Vagina (tissue), 2 donors: ENCODE data around the gene TBC1D25. TPM values are rescaled to one million over a fixed set of nuclear protein-coding genes. Genes with fewer than 3 reads are reported as not detected.
A peak's percentile ranks its signal among the peaks of the same experiment; 100 is the strongest.
"Not testable (repeated sequence)": the region's sequence is repeated elsewhere in the genome, so short reads cannot be mapped to it uniquely, and the experiment has no call there.

Experiments
- DNase-seq, 2 donors: peaks; one replicate each; pipeline ENCODE4 v3.0.0-alpha.2; 2017; ENCODE audit errors: extremely low spot score in 2 of 2
- H3K27ac ChIP-seq: fragments of 200-600 bp; sonication (generic); one replicate; pipeline ENCODE4 v1.5.1; 2019
- H3K27me3 ChIP-seq: fragments of 200-600 bp; sonication (generic); one replicate; pipeline ENCODE4 v1.5.1; 2019
- H3K36me3 ChIP-seq, 2 donors: fragments of 200-600 bp; sonication (generic); one replicate each; pipeline ENCODE4 v1.5.1; 2017 to 2019
- H3K4me1 ChIP-seq: fragments of 200-600 bp; sonication (generic); one replicate; pipeline ENCODE4 v1.5.1; 2019
- H3K4me3 ChIP-seq, 2 donors: fragments of 200-600 bp; sonication (generic); 1 replicate in 1 of 2; 2 replicates in 1 of 2; pipeline ENCODE4 v1.5.1; 2016 to 2019
- H3K9me3 ChIP-seq: fragments of 200-600 bp; sonication (generic); one replicate; pipeline ENCODE4 v1.5.1; 2019
- POLR2A ChIP-seq, 2 donors: fragments of 450-650 bp; IDR thresholded peaks; one replicate each; pipeline ENCODE4 v1.6.1; 2017; ENCODE audit warnings: antibody characterized with exemption in 2 of 2, mild to moderate bottlenecking in 2 of 2, moderate library complexity in 2 of 2
- POLR2AphosphoS5 ChIP-seq, 2 donors: sonication (generic); formaldehyde crosslinking; IDR thresholded peaks; one replicate each; pipeline ENCODE4 v1.9.0; 2017; ENCODE audit warnings: antibody characterized with exemption in 2 of 2, mild to moderate bottlenecking in 2 of 2, low read depth in 1 of 2; ENCODE audit not compliant: insufficient read depth in 1 of 2
- intact Hi-C: fragments of 100-400 bp; cut with DNase I; formaldehyde crosslinking; loops from one replicate; pipeline ENCODE4 v1.15.1; 2023
- total RNA-seq: library from RNA; depleted of rRNA; stranded (reverse); fragments of >200 nt; gene quantifications from one replicate; pipeline ENCODE4 v1.2.3, GENCODE V29; 2016
- TF ChIP-seq, protein P1 (sequence below), 3 experiments: fragments of 450-650 bp in 2 of 3; fragments of 200-600 bp in 1 of 3; sonication (generic) in 1 of 3; IDR thresholded peaks; one replicate each; pipeline ENCODE4 v1.5.1; 2017 to 2019; ENCODE audit warnings: antibody characterized with exemption in 3 of 3, mild to moderate bottlenecking in 2 of 3, moderate library complexity in 2 of 3

Gene TBC1D25
- total RNA-seq, 1 donor from 2014 or later, result 13.8 TPM

DNA sequence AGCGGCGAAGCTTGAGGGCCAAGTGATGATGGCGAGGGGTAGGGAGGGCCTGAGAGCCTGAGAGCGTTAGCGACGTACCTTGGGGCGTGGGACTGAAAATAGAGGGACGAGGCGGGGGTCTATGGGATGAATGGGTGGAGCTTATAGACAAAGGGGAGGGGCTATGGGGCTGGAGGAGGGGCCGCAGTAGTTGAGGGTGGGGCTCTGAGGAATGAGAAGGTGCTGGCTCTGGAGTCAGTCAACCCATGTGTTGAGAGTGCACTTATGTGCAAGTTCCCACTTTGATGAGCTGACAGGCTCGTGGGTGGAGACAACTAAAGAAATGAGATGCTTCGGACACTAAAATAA lies 488 bp downstream of the TBC1D25 start:
- Histone ChIP-seq H3K27ac (peak overlapping the region; percentile 93), H3K27me3 (no peaks in the 10 kb centered on the region), H3K4me1 (peaks cover 11% of the 10 kb centered on the region), H3K9me3 (no peaks in the 10 kb centered on the region), H3K36me3 (no peaks in the 10 kb centered on the region), H3K4me3 (peak overlapping the region; percentile 58 to 63)
- intact Hi-C loops, result no loop called here
- TF ChIP-seq, protein P1, sequence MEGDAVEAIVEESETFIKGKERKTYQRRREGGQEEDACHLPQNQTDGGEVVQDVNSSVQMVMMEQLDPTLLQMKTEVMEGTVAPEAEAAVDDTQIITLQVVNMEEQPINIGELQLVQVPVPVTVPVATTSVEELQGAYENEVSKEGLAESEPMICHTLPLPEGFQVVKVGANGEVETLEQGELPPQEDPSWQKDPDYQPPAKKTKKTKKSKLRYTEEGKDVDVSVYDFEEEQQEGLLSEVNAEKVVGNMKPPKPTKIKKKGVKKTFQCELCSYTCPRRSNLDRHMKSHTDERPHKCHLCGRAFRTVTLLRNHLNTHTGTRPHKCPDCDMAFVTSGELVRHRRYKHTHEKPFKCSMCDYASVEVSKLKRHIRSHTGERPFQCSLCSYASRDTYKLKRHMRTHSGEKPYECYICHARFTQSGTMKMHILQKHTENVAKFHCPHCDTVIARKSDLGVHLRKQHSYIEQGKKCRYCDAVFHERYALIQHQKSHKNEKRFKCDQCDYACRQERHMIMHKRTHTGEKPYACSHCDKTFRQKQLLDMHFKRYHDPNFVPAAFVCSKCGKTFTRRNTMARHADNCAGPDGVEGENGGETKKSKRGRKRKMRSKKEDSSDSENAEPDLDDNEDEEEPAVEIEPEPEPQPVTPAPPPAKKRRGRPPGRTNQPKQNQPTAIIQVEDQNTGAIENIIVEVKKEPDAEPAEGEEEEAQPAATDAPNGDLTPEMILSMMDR (IDR thresholded peaks at IDR 0.05), result no peak
- TF ChIP-seq POLR2AphosphoS5 (IDR thresholded peaks at IDR 0.05; ENCODE audit: insufficient read depth in 1 of 2, low read depth in 1 of 2) (no peak), POLR2A (IDR thresholded peaks at IDR 0.05) (no peak)
- DNase-seq, result no peak

DNA sequence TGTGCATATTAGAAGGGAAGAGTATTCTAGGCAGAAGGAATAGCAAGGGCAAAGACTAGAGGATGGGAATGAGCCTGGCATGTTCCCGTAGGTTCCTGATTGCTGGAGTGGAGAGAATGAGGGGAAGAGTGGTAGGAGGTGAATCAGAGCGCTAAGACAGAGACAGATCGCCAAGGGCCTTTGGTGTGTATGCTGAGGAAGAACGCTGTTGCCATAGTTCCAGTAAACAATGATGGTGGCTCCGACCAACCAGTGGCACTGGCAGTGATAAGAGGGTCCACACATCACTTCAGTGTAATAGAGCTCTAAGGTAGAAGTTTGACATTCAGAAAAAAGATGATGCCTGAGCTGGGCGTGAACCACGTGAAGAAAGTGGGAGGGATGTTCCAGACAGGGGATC lies 966 bp downstream of the TBC1D25 start:
- H3K4me3 ChIP-seq, result peak overlapping the region in 1 of 2 donors; percentile 63
- H3K27me3 ChIP-seq, result no peaks in the 10 kb centered on the region
- peak overlapping the region; percentile 93 for H3K27ac ChIP-seq
- no peaks in the 10 kb centered on the region for H3K9me3 ChIP-seq
- intact Hi-C loops, result no loop called here
- no peak for DNase-seq
- no peaks in the 10 kb centered on the region for H3K36me3 ChIP-seq
- peaks cover 11% of the 10 kb centered on the region for H3K4me1 ChIP-seq
- no peak for TF ChIP-seq POLR2A (IDR thresholded peaks at IDR 0.05)
- TF ChIP-seq, protein P1 (IDR thresholded peaks at IDR 0.05), result no peak
- TF ChIP-seq POLR2AphosphoS5 (IDR thresholded peaks at IDR 0.05; ENCODE audit: insufficient read depth in 1 of 2, low read depth in 1 of 2), result no peak

DNA sequence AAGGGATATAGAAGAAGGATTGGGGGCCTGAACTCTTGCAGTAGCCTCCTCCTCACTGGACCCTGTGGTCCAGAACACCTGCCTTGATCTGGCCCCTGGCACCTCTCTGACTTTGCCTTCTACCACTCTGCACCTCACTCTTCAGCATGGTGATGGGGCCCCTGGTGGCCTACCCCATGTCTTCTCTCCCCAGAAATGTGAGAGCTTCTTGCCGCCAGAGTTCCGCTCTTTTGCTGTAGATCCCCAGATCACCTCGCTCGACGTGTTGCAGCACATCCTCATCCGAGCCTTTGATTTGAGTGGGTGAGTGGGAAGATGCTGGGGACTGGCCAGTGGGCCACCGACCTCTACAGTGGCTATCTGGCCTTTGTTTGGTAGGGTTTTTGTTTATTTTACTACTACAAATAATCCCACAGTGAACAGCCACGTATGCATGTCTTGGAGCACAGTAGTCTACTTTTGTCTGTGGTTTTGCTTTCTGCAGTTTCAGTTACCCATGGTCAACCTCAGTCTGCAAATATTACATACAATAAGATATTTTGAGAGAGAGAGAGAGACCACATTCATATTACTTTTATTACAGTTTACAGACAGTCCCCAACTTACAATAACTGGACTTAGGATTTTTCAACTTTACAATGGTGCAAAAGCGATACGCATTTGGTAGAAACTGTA lies 1.8 kb downstream of the TBC1D25 start:
- Histone ChIP-seq H3K4me1 (peaks cover 11% of the 10 kb centered on the region), H3K27me3 (no peaks in the 10 kb centered on the region), H3K9me3 (no peaks in the 10 kb centered on the region), H3K36me3 (no peaks in the 10 kb centered on the region), H3K4me3 (no peak overlapping the region), H3K27ac (no peak overlapping the region)
- no peak for DNase-seq
- TF ChIP-seq POLR2A (IDR thresholded peaks at IDR 0.05) (no peak), POLR2AphosphoS5 (IDR thresholded peaks at IDR 0.05; ENCODE audit: insufficient read depth in 1 of 2, low read depth in 1 of 2) (no peak)
- TF ChIP-seq, protein P1 (IDR thresholded peaks at IDR 0.05), result no peak
- intact Hi-C loops, result no loop called here

DNA sequence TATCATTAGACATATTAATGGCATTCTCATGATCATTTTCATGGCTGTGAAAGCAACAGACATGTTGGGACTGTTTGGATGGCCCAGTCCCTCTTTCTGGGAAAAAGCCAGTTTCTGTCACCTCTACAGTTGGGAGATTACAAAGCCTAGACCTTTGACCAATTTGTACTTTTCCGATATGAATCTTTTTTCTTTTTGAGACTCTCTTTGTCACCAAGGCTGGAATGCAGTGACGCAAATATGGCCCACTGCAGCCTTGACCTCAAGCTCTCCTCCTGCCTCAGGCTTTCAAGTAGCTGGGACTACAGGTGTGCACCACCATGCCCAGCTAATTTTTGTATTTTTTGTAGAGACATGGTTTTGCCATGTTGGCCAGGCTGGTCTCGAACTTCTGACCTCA lies 9.4 kb downstream of the TBC1D25 start:
- Histone ChIP-seq H3K27ac (no peak overlapping the region), H3K9me3 (no peaks in the 10 kb centered on the region), H3K4me1 (no peaks in the 10 kb centered on the region), H3K36me3 (peaks cover 0 to 12% of the 10 kb centered on the region in 2 donors), H3K27me3 (no peaks in the 10 kb centered on the region), H3K4me3 (no peak overlapping the region)
- intact Hi-C loops, result no loop called here
- TF ChIP-seq, protein P1 (IDR thresholded peaks at IDR 0.05), result no peak
- TF ChIP-seq POLR2A (IDR thresholded peaks at IDR 0.05) (no peak), POLR2AphosphoS5 (IDR thresholded peaks at IDR 0.05; ENCODE audit: insufficient read depth in 1 of 2, low read depth in 1 of 2) (no peak)
- no peak for DNase-seq

DNA sequence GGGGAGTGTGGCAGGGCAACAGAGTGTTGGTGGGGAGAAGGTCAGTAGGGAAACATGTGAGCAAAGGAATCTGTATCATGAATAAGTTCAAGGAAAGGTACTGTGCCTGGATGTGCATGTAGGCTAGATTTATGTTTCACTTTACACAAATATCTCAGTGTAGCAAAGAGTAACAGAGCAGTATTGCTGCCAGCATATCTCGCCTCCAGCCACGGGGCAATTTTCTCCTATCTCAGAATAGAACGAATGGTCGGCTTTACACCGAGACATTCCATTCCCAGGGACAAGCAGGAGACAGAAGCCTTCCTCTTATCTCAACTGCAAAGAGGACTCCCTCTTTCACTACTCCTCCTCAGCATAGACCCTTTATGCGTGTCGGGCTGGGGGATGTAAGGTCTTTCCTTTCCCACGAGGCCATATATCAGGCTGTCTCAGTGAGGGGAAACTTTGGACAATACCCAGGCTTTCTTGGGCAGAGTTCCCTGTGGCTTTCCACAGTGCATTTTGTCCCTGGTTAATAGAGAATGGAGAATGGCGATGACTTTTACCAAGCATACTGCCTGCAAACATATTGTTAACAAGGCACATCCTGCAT lies 16.3 kb downstream of the TBC1D25 start:
- H3K4me1 ChIP-seq, H3K27ac ChIP-seq, H3K9me3 ChIP-seq, DNase-seq, intact Hi-C loops, H3K4me3 ChIP-seq, H3K27me3 ChIP-seq: not testable (repeated sequence)
- peaks cover 0 to 25% of the 10 kb centered on the region in 2 donors for H3K36me3 ChIP-seq
